PC-9 (cell line): ENCODE measurements around the gene AOAH. TPM values are rescaled to one million over a fixed set of nuclear protein-coding genes. Genes with fewer than 3 reads are reported as not detected.

Source experiments
- BruUV-seq: library from RNA; stranded (reverse); fragments of 400-500 nt; replicated peaks from 2 replicates; lab custom pipeline; 2021; lab: Mats Ljungman, UMichigan
- CTCF ChIA-PET: fragments of 300-600 bp; sonication (Branson Sonifier 250); formaldehyde crosslinking; loops from one replicate; lab custom pipeline; 2022; ENCODE audit warnings: antibody characterized with exemption; lab: Charles Lee
- POLR2A ChIA-PET: fragments of 300-600 bp; sonication (Branson Sonifier 250); formaldehyde crosslinking; loops from one replicate; lab custom pipeline; 2022; ENCODE audit warnings: antibody characterized with exemption; ENCODE audit not compliant: unreplicated experiment; lab: Charles Lee
- DNase-seq, 2 experiments: peaks; one replicate each; pipeline versions ENCODE4 v3.0.0 to v3.0.0-alpha.2; 2015 to 2022; ENCODE audit warnings: mixed read lengths in 1 of 2
- H2AFZ ChIP-seq: fragments of 200-600 bp; sonication (generic); 2 replicates; pipeline ENCODE4 v1.8.1; 2017; ENCODE audit warnings: antibody characterized with exemption
- H3F3A ChIP-seq: fragments of 200-600 bp; sonication (generic); 2 replicates; pipeline ENCODE4 v1.8.1; 2017; ENCODE audit warnings: antibody characterized with exemption, mild to moderate bottlenecking, low read depth; ENCODE audit not compliant: insufficient read depth
- H3K27ac ChIP-seq: fragments of 200-600 bp; sonication (generic); 2 replicates; pipeline ENCODE4 v1.6.1; 2016; ENCODE audit warnings: mixed run types
- H3K27me3 ChIP-seq: fragments of 200-600 bp; sonication (generic); 2 replicates; pipeline ENCODE4 v1.6.1; 2016; ENCODE audit warnings: low read depth, mixed run types; ENCODE audit not compliant: insufficient read depth
- H3K36me3 ChIP-seq: fragments of 200-600 bp; sonication (generic); 2 replicates; pipeline ENCODE4 v1.6.1; 2016; ENCODE audit warnings: low read depth, mixed run types
- H3K4me1 ChIP-seq: fragments of 200-600 bp; sonication (generic); replicated peaks from 2 replicates; pipeline ENCODE4 v1.6.1; 2016; ENCODE audit warnings: mixed run types; ENCODE audit not compliant: insufficient read depth
- H3K4me2 ChIP-seq: fragments of 200-600 bp; sonication (generic); 2 replicates; pipeline ENCODE4 v1.6.1; 2017; ENCODE audit warnings: mixed run types
- H3K4me3 ChIP-seq: fragments of 200-600 bp; sonication (generic); 2 replicates; pipeline ENCODE4 v1.6.1; 2016; ENCODE audit warnings: mixed run types
- H3K79me2 ChIP-seq: fragments of 200-600 bp; sonication (generic); 2 replicates; pipeline ENCODE4 v1.6.1; 2017; ENCODE audit warnings: low read depth, mixed run types
- H3K9me2 ChIP-seq: fragments of 200-600 bp; sonication (generic); 2 replicates; pipeline ENCODE4 v1.8.1; 2017; ENCODE audit warnings: mild to moderate bottlenecking; ENCODE audit not compliant: insufficient read depth
- H3K9me3 ChIP-seq: fragments of 200-600 bp; sonication (generic); 2 replicates; pipeline ENCODE4 v1.8.1; 2016; ENCODE audit warnings: low read depth; ENCODE audit not compliant: insufficient read depth
- H4K20me1 ChIP-seq: fragments of 200-600 bp; sonication (generic); 2 replicates; pipeline ENCODE4 v1.8.1; 2017; ENCODE audit not compliant: insufficient read depth
- CTCF ChIP-seq: fragments of 200-600 bp; sonication (generic); conservative IDR thresholded peaks from 2 replicates; pipeline ENCODE4 v1.6.1; 2017; ENCODE audit warnings: mixed run types, antibody characterized with exemption, mild to moderate bottlenecking, moderate library complexity
- EZH2 ChIP-seq: fragments of 200-600 bp; sonication (generic); IDR thresholded peaks from 2 replicates; pipeline ENCODE4 v1.8.0; 2017; ENCODE audit warnings: antibody characterized with exemption, low read depth
- intact Hi-C: fragments of 100-400 bp; cut with micrococcal nuclease; formaldehyde crosslinking; loops from one replicate; pipeline ENCODE4 v1.10.0; 2022; ENCODE audit not compliant: unreplicated experiment
- total RNA-seq: library from RNA; stranded (reverse); gene quantifications from 2 replicates; pipeline ENCODE4 v1.2.3, GENCODE V29; 2021

Gene AOAH
- total RNA-seq, 1 experiment from 2014 or later, result not detected

- H3K9me3 ChIP-seq, result no peaks in the 10 kb centered on the region
- no peak overlapping the region for H3K4me2 ChIP-seq
- H3K79me2 ChIP-seq, result no peaks in the 10 kb centered on the region
- POLR2A ChIA-PET, result no interaction called here
- no TSS peak for BruUV-seq
- no peak overlapping the region for H2AFZ ChIP-seq
- no peaks in the 10 kb centered on the region for H3K36me3 ChIP-seq
- no peak overlapping the region for H3K4me3 ChIP-seq
- H4K20me1 ChIP-seq, result no peaks in the 10 kb centered on the region; the same call in 1 of the 2 replicates
- DNase-seq, result no peak
- no peaks in the 10 kb centered on the region for H3F3A ChIP-seq
- H3K27me3 ChIP-seq, result peaks cover 99% of the 10 kb centered on the region
- TF ChIP-seq EZH2 (no peak), CTCF (no peak)
- CTCF ChIA-PET, result no interaction called here
- H3K4me1 ChIP-seq, result no peaks in the 10 kb centered on the region
- H3K9me2 ChIP-seq, result no peaks in the 10 kb centered on the region
- no peak overlapping the region for H3K27ac ChIP-seq
- intact Hi-C loops, result no loop called here
Measured at GRCh38 chr7:36635091-36635490, 89.2 kb downstream of the AOAH start.

- H3K27ac ChIP-seq, result no peak overlapping the region
- intact Hi-C loops, result no loop called here
- DNase-seq, result no peak
- H3K27me3 ChIP-seq, result peaks cover 99% of the 10 kb centered on the region
- no peak overlapping the region for H3K4me3 ChIP-seq
- H3K4me2 ChIP-seq, result no peak overlapping the region
- no peak overlapping the region for H2AFZ ChIP-seq
- ChIA-PET POLR2A (no interaction called here), CTCF (no interaction called here)
- H3K9me3 ChIP-seq, result no peaks in the 10 kb centered on the region
- no TSS peak for BruUV-seq
- TF ChIP-seq CTCF (no peak), EZH2 (no peak)
- no peaks in the 10 kb centered on the region; the same call in 1 of the 2 replicates for H4K20me1 ChIP-seq
- H3K79me2 ChIP-seq, result no peaks in the 10 kb centered on the region
- H3K4me1 ChIP-seq, result no peaks in the 10 kb centered on the region
- H3K36me3 ChIP-seq, result no peaks in the 10 kb centered on the region
- H3F3A ChIP-seq, result no peaks in the 10 kb centered on the region
- no peaks in the 10 kb centered on the region for H3K9me2 ChIP-seq
Measured at GRCh38 chr7:36633377-36633776, 90.9 kb downstream of the AOAH start.

- TF ChIP-seq EZH2 (no peak), CTCF (no peak)
- H3K9me3 ChIP-seq, result no peaks in the 10 kb centered on the region
- no peaks in the 10 kb centered on the region for H3K79me2 ChIP-seq
- no peak overlapping the region for H3K27ac ChIP-seq
- peaks cover 99% of the 10 kb centered on the region for H3K27me3 ChIP-seq
- no peak for DNase-seq
- no peak overlapping the region for H3K4me3 ChIP-seq
- ChIA-PET POLR2A (no interaction called here), CTCF (no interaction called here)
- BruUV-seq, result no TSS peak
- H3K9me2 ChIP-seq, result no peaks in the 10 kb centered on the region
- no peak overlapping the region for H3K4me2 ChIP-seq
- H2AFZ ChIP-seq, result no peak overlapping the region
- intact Hi-C loops, result no loop called here
- no peaks in the 10 kb centered on the region for H3K36me3 ChIP-seq
- no peaks in the 10 kb centered on the region for H3K4me1 ChIP-seq
- H4K20me1 ChIP-seq, result peaks cover 3% of the 10 kb centered on the region
- H3F3A ChIP-seq, result no peaks in the 10 kb centered on the region
Measured at GRCh38 chr7:36630112-36630650, 94.1 kb downstream of the AOAH start.
